Neural cell (in vitro differentiated cells): ENCODE data around the gene ADIG. TPM values are rescaled to one million over a fixed set of nuclear protein-coding genes. Genes with fewer than 3 reads are reported as not detected.
A peak's percentile ranks its signal among the peaks of the same experiment; 100 is the strongest.

Experiments used
- H2AFZ ChIP-seq: fragments of 200-600, 300-800 bp; sonication (generic), shearing (Covaris generic); 2 replicates; pipeline ENCODE4 v1.6.0; 2014; ENCODE audit warnings: low read depth, mild to moderate bottlenecking, antibody characterized with exemption, low read length, moderate library complexity
- H3F3A ChIP-seq: fragments of 200-600 bp; shearing (Covaris generic); 2 replicates; pipeline ENCODE4 v1.6.1; 2016; ENCODE audit warnings: mild to moderate bottlenecking, moderate library complexity, mixed read lengths, antibody characterized with exemption, low read length; ENCODE audit not compliant: insufficient read depth, poor library complexity, severe bottlenecking
- H3K27ac ChIP-seq: fragments of 200-600, 300-800 bp; sonication (generic), shearing (Covaris generic); 2 replicates; pipeline ENCODE4 v1.5.1; 2014; ENCODE audit warnings: mild to moderate bottlenecking, low read length, moderate library complexity
- H3K27me3 ChIP-seq: fragments of 300-800, 200-600 bp; sonication (generic), shearing (Covaris generic); 2 replicates; pipeline ENCODE4 v1.6.0; 2014; ENCODE audit warnings: mild to moderate bottlenecking, low read depth, low read length, moderate library complexity; ENCODE audit not compliant: insufficient read depth
- H3K36me3 ChIP-seq: fragments of 300-800, 200-600 bp; sonication (generic), shearing (Covaris generic); 2 replicates; pipeline ENCODE4 v1.5.1; 2014; ENCODE audit warnings: mild to moderate bottlenecking, antibody characterized with exemption, low read length, moderate library complexity; ENCODE audit not compliant: insufficient read depth
- H3K4me2 ChIP-seq: fragments of 300-800, 200-600 bp; sonication (generic), shearing (Covaris generic); 2 replicates; pipeline ENCODE4 v1.6.0; 2014; ENCODE audit warnings: mild to moderate bottlenecking, low read length
- H3K4me3 ChIP-seq: fragments of 300-800, 200-600 bp; sonication (generic), shearing (Covaris generic); 2 replicates; pipeline ENCODE4 v1.5.1; 2014; ENCODE audit warnings: mild to moderate bottlenecking, low read length, moderate library complexity
- H3K79me2 ChIP-seq: fragments of 200-600 bp; shearing (Covaris generic); replicated peaks from 2 replicates; pipeline ENCODE4 v1.6.0; 2014; ENCODE audit warnings: mild to moderate bottlenecking, low read length, moderate library complexity; ENCODE audit not compliant: insufficient read depth
- H3K9ac ChIP-seq: fragments of 300-800, 200-600 bp; sonication (generic), shearing (Covaris generic); 2 replicates; pipeline ENCODE4 v1.6.1; 2016; ENCODE audit warnings: mild to moderate bottlenecking, low read length, mixed read lengths
- H3K9me2 ChIP-seq: fragments of 200-600 bp; shearing (Covaris generic); 2 replicates; pipeline ENCODE4 v1.6.1; 2016; ENCODE audit warnings: mild to moderate bottlenecking, low read length, mixed read lengths; ENCODE audit not compliant: insufficient read depth
- H3K9me3 ChIP-seq: fragments of 200-600, 300-800 bp; sonication (generic), shearing (Covaris generic); 2 replicates; pipeline ENCODE4 v1.6.1; 2016; ENCODE audit warnings: mild to moderate bottlenecking, mixed run types, low read length, moderate library complexity, mixed read lengths
- H4K20me1 ChIP-seq: fragments of 200-600 bp; shearing (Covaris generic); 2 replicates; pipeline ENCODE4 v1.6.1; 2016; ENCODE audit warnings: mild to moderate bottlenecking, mixed run types; ENCODE audit not compliant: insufficient read depth
- EP300 ChIP-seq: fragments of 450-650 bp; conservative IDR thresholded peaks from 2 replicates; pipeline ENCODE4 v1.6.1; 2014; ENCODE audit warnings: antibody characterized with exemption, mild to moderate bottlenecking, moderate library complexity; ENCODE audit not compliant: poor library complexity, severe bottlenecking
- EZH2 ChIP-seq: fragments of 200-600, 300-800 bp; shearing (Covaris generic), sonication (generic); IDR thresholded peaks from 2 replicates; pipeline ENCODE4 v1.6.1; 2014; ENCODE audit warnings: antibody characterized with exemption, low read length, borderline replicate concordance, mild to moderate bottlenecking; ENCODE audit not compliant: insufficient read depth, poor library complexity, severe bottlenecking
- MXI1 ChIP-seq: fragments of 450-650 bp; conservative IDR thresholded peaks from 2 replicates; pipeline ENCODE4 v1.6.1; 2014; ENCODE audit warnings: antibody characterized with exemption, mild to moderate bottlenecking; ENCODE audit not compliant: poor library complexity, severe bottlenecking
- POLR2AphosphoS5 ChIP-seq: IDR thresholded peaks from 2 replicates; pipeline ENCODE4 v1.6.1; 2012
- RAD21 ChIP-seq: fragments of 450-650 bp; conservative IDR thresholded peaks from 2 replicates; pipeline ENCODE4 v1.6.1; 2014; ENCODE audit warnings: antibody characterized with exemption, mild to moderate bottlenecking, moderate library complexity
- SMC3 ChIP-seq: fragments of 450-650 bp; conservative IDR thresholded peaks from 2 replicates; pipeline ENCODE4 v1.6.1; 2014; ENCODE audit warnings: antibody characterized with exemption, mild to moderate bottlenecking, moderate library complexity; ENCODE audit not compliant: poor library complexity
- TAF1 ChIP-seq: IDR thresholded peaks from 2 replicates; pipeline ENCODE4 v1.6.1; 2012; ENCODE audit warnings: low read depth
- polyA plus RNA-seq: library from polyadenylated mRNA; depleted of rRNA; stranded (reverse); fragments of >200 nt; gene quantifications from 2 replicates; pipeline ENCODE4 v1.2.3, GENCODE V29; 2014
- TF ChIP-seq, protein P1 (sequence below): fragments of 450-650 bp; IDR thresholded peaks from 2 replicates; pipeline ENCODE4 v1.5.1; 2014; ENCODE audit warnings: antibody characterized with exemption, mild to moderate bottlenecking, moderate library complexity; ENCODE audit not compliant: poor library complexity, severe bottlenecking
- TF ChIP-seq, protein P2 (sequence below): IDR thresholded peaks from 2 replicates; pipeline ENCODE4 v1.6.1; 2012; ENCODE audit warnings: borderline replicate concordance

The ADIG gene
- polyA plus RNA-seq, 1 donor from 2014 or later = not detected

DNA sequence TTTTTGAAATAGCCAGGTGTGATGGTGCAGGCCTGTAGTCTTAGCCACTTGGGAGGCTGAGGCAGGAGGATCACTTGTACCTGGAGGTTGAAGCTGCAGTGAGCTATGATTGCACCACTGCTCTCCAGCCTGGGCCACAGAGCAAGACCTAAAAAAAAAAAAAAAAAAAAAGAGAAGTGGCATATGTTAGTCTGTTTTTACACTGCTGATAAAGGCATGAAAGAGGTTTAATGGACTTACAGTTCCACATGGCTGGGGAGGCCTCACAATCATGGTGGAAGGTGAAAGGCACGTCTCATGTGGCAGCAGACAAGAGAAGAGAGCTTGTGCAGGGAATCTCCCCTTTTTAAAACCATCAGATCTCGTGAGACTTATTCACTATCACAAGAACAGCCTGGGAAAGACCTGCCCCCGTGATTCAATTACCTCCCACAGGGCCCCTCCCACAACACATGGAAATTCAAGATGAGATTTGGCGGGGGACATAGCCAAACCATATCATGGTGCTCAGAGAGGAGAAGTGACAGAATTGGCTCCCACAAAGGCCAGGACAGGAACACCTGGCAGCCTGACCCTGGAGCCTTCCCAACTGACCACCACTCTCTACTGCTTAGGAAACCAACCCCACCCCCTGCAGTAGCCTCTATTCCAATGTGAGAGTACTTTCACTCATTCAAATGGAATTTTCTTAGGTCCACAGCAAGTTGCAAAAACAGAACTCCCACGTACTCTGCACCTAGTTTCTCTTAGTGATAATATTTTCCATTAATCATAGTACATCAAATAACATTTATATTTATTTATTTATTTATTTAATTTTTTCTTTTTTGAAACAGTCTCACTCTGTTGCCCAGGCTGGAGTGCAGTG, 50.4 kb downstream of the ADIG start:
- no peak for TF ChIP-seq SMC3
- TF ChIP-seq RAD21 = no peak
- TF ChIP-seq, protein P1, sequence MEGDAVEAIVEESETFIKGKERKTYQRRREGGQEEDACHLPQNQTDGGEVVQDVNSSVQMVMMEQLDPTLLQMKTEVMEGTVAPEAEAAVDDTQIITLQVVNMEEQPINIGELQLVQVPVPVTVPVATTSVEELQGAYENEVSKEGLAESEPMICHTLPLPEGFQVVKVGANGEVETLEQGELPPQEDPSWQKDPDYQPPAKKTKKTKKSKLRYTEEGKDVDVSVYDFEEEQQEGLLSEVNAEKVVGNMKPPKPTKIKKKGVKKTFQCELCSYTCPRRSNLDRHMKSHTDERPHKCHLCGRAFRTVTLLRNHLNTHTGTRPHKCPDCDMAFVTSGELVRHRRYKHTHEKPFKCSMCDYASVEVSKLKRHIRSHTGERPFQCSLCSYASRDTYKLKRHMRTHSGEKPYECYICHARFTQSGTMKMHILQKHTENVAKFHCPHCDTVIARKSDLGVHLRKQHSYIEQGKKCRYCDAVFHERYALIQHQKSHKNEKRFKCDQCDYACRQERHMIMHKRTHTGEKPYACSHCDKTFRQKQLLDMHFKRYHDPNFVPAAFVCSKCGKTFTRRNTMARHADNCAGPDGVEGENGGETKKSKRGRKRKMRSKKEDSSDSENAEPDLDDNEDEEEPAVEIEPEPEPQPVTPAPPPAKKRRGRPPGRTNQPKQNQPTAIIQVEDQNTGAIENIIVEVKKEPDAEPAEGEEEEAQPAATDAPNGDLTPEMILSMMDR = no peak
- TF ChIP-seq MXI1 = no peak
- no peak for TF ChIP-seq TAF1
- no peak for TF ChIP-seq EP300
- TF ChIP-seq POLR2AphosphoS5 = no peak
- TF ChIP-seq, protein P2, sequence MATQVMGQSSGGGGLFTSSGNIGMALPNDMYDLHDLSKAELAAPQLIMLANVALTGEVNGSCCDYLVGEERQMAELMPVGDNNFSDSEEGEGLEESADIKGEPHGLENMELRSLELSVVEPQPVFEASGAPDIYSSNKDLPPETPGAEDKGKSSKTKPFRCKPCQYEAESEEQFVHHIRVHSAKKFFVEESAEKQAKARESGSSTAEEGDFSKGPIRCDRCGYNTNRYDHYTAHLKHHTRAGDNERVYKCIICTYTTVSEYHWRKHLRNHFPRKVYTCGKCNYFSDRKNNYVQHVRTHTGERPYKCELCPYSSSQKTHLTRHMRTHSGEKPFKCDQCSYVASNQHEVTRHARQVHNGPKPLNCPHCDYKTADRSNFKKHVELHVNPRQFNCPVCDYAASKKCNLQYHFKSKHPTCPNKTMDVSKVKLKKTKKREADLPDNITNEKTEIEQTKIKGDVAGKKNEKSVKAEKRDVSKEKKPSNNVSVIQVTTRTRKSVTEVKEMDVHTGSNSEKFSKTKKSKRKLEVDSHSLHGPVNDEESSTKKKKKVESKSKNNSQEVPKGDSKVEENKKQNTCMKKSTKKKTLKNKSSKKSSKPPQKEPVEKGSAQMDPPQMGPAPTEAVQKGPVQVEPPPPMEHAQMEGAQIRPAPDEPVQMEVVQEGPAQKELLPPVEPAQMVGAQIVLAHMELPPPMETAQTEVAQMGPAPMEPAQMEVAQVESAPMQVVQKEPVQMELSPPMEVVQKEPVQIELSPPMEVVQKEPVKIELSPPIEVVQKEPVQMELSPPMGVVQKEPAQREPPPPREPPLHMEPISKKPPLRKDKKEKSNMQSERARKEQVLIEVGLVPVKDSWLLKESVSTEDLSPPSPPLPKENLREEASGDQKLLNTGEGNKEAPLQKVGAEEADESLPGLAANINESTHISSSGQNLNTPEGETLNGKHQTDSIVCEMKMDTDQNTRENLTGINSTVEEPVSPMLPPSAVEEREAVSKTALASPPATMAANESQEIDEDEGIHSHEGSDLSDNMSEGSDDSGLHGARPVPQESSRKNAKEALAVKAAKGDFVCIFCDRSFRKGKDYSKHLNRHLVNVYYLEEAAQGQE = no peak
- TF ChIP-seq EZH2 = no peak
- Histone ChIP-seq H3K9me2 (no peaks in the 10 kb centered on the region), H3K9me3 (no peaks in the 10 kb centered on the region)

DNA sequence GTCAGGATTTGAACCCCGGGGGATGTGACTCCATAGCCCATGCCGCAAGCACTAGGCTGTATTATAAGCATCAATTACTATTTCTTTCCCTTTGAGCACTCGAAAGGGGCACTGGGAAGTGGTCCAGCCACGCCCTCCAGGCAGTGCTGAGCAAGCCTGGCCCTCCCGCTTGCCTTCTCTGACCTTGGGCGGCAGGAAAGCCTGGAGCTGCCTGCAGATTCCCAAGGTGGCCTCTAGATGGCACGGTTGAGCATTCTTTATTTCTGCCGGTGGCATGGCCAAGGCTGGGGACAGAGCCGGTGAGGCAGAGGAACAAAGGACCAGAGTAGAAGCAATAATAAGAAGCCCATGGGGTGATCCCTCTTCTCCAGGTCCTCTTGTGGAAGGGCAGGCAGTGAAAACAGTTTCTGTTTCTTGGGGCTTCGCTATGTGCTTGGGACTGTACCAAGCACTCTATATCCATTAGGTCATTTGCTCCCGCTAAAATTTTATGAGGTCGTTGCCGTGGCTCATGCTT, 52.6 kb downstream of the ADIG start:
- Histone ChIP-seq H3K9me2 (no peaks in the 10 kb centered on the region), H3K4me3 (no peak overlapping the region), H3K9me3 (no peaks in the 10 kb centered on the region), H3K9ac (no peak overlapping the region), H3K36me3 (no peaks in the 10 kb centered on the region), H3K4me2 (no peak overlapping the region), H3K79me2 (no peaks in the 10 kb centered on the region), H3K27ac (no peak overlapping the region), H3K27me3 (no peaks in the 10 kb centered on the region), H4K20me1 (no peaks in the 10 kb centered on the region), H3F3A (no peaks in the 10 kb centered on the region), H2AFZ (no peak overlapping the region)
- TF ChIP-seq RAD21 (peak; percentile 56), EP300 (no peak), SMC3 (peak; percentile 66)
- TF ChIP-seq, protein P2 = no peak
- TF ChIP-seq, protein P1 = peak; percentile 72

More for the DNA sequence above, 50.4 kb downstream of the ADIG start:
- Histone ChIP-seq H3K27ac (no peak overlapping the region), H3K4me3 (no peak overlapping the region), H3K79me2 (no peaks in the 10 kb centered on the region), H3K36me3 (no peaks in the 10 kb centered on the region), H3K27me3 (no peaks in the 10 kb centered on the region), H3K4me2 (no peak overlapping the region), H3K9ac (no peak overlapping the region), H2AFZ (no peak overlapping the region), H4K20me1 (no peaks in the 10 kb centered on the region), H3F3A (no peaks in the 10 kb centered on the region)
